GM19193 (cell line): Measurements from ENCODE around the gene NR3C2.

Experiments
- POLR2A ChIP-seq: IDR thresholded peaks from 4 replicates; pipeline ENCODE4 v1.6.1; 2011; ENCODE audit not compliant: insufficient read depth, insufficient read length; ENCODE audit errors: extremely low read depth

NR3C2 gene

GRCh38 chr4:148059617-148060180 is 382.5 kb downstream of the NR3C2 start:
- TF ChIP-seq POLR2A: no peak

GRCh38 chr4:148057984-148058859 is 384.0 kb downstream of the NR3C2 start:
- TF ChIP-seq POLR2A: no peak

- no peak for TF ChIP-seq POLR2A
These were observed 384.7 kb downstream of the NR3C2 start for GRCh38 chr4:148057516-148057915.

GRCh38 chr4:148056879-148057278 is 385.3 kb downstream of the NR3C2 start:
- no peak for TF ChIP-seq POLR2A

GRCh38 chr4:148055844-148056243 is 386.4 kb downstream of the NR3C2 start:
- no peak for TF ChIP-seq POLR2A

GRCh38 chr4:148054275-148054674 is 387.9 kb downstream of the NR3C2 start:
- no peak for TF ChIP-seq POLR2A

- TF ChIP-seq POLR2A: no peak
These were observed 388.8 kb downstream of the NR3C2 start for GRCh38 chr4:148053298-148054003.

GRCh38 chr4:148052448-148052847 is 389.8 kb downstream of the NR3C2 start:
- no peak for TF ChIP-seq POLR2A

- no peak for TF ChIP-seq POLR2A
These were observed 390.8 kb downstream of the NR3C2 start for GRCh38 chr4:148051403-148051802.

GRCh38 chr4:148048598-148048997 is 393.6 kb downstream of the NR3C2 start:
- no peak for TF ChIP-seq POLR2A

- TF ChIP-seq POLR2A: no peak
These were observed 397.3 kb downstream of the NR3C2 start for GRCh38 chr4:148044912-148045352.

GRCh38 chr4:148044089-148044911 is 397.9 kb downstream of the NR3C2 start:
- TF ChIP-seq POLR2A: no peak

- TF ChIP-seq POLR2A: no peak
These were observed 400.4 kb downstream of the NR3C2 start for GRCh38 chr4:148041606-148042329.

GRCh38 chr4:148034813-148035212 is 407.4 kb downstream of the NR3C2 start:
- TF ChIP-seq POLR2A: no peak
